ENCODE results near the gene NEO1. TPM values are rescaled to one million over a fixed set of nuclear protein-coding genes. Genes with fewer than 3 reads are reported as not detected.

NEO1 gene
- total RNA-seq, 1 donor from 2014 or later, result 31.3 TPM

GRCh38 chr15:73172508-73172907, 120.2 kb downstream of the NEO1 start:
- Histone ChIP-seq H3K27me3 (ENCODE audit: control insufficient read depth in 3 of 3, insufficient read depth in 3 of 3, low read length in 3 of 3) (no peaks in the 10 kb centered on the region), H3K4me3 (ENCODE audit: low read length in 3 of 3) (no peak overlapping the region), H3K27ac (ENCODE audit: low read depth, low read length) (no peak overlapping the region), H3K4me1 (ENCODE audit: control insufficient read depth in 3 of 3, insufficient read depth in 3 of 3, low read length in 3 of 3) (no peaks in the 10 kb centered on the region), H3K36me3 (ENCODE audit: control insufficient read depth in 3 of 3, insufficient read depth in 3 of 3, low read length in 3 of 3) (no peaks in the 10 kb centered on the region), H3K9me3 (ENCODE audit: control insufficient read depth in 3 of 3, low read length in 3 of 3) (no peaks in the 10 kb centered on the region), H3K9ac (ENCODE audit: low read depth in 1 of 3, low read length in 3 of 3) (no peak overlapping the region)

- peaks cover 0 to 7% (median 0%) of the 10 kb centered on the region in 3 donors for H3K36me3 ChIP-seq (ENCODE audit: control insufficient read depth in 3 of 3, insufficient read depth in 3 of 3, low read length in 3 of 3)
- no peaks in the 10 kb centered on the region for H3K4me1 ChIP-seq (ENCODE audit: control insufficient read depth in 3 of 3, insufficient read depth in 3 of 3, low read length in 3 of 3)
- H3K4me3 ChIP-seq (ENCODE audit: low read length in 3 of 3), result no peak overlapping the region
- H3K9ac ChIP-seq (ENCODE audit: low read depth in 1 of 3, low read length in 3 of 3), result no peak overlapping the region
- no peak overlapping the region for H3K27ac ChIP-seq (ENCODE audit: low read depth, low read length)
- H3K27me3 ChIP-seq (ENCODE audit: control insufficient read depth in 3 of 3, insufficient read depth in 3 of 3, low read length in 3 of 3), result no peaks in the 10 kb centered on the region
- no peaks in the 10 kb centered on the region for H3K9me3 ChIP-seq (ENCODE audit: control insufficient read depth in 3 of 3, low read length in 3 of 3)
Observed at GRCh38 chr15:73174171-73174570, 121.9 kb downstream of the NEO1 start.

DNA sequence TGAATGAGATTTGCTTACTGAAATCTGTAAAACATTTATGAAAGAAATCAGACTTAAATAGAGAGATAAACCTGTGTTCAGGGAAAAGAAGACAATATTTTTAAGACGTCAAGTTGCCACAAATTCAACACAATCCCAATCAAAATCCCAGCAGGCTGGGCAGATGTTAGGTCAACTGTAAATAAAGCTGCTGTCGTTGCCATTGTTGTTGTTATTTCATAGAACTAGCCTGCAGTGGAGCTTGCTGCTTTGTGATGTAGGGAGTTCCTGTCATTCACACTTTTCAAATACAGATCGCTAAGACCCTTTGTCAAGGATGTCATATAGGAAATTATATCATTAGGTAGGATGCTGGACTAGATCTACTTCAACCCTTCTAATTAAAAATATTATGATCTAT, 123.1 kb downstream of the NEO1 start:
- Histone ChIP-seq H3K4me3 (ENCODE audit: low read length in 3 of 3) (no peak overlapping the region), H3K27ac (ENCODE audit: low read depth, low read length) (no peak overlapping the region), H3K36me3 (ENCODE audit: control insufficient read depth in 3 of 3, insufficient read depth in 3 of 3, low read length in 3 of 3) (peaks cover 0 to 9% (median 0%) of the 10 kb centered on the region in 3 donors), H3K27me3 (ENCODE audit: control insufficient read depth in 3 of 3, insufficient read depth in 3 of 3, low read length in 3 of 3) (no peaks in the 10 kb centered on the region), H3K4me1 (ENCODE audit: control insufficient read depth in 3 of 3, insufficient read depth in 3 of 3, low read length in 3 of 3) (no peaks in the 10 kb centered on the region), H3K9ac (ENCODE audit: low read depth in 1 of 3, low read length in 3 of 3) (no peak overlapping the region), H3K9me3 (ENCODE audit: control insufficient read depth in 3 of 3, low read length in 3 of 3) (no peaks in the 10 kb centered on the region)

- H3K27me3 ChIP-seq (ENCODE audit: control insufficient read depth in 3 of 3, insufficient read depth in 3 of 3, low read length in 3 of 3), result no peaks in the 10 kb centered on the region
- H3K4me3 ChIP-seq (ENCODE audit: low read length in 3 of 3), result no peak overlapping the region
- H3K9me3 ChIP-seq (ENCODE audit: control insufficient read depth in 3 of 3, low read length in 3 of 3), result no peaks in the 10 kb centered on the region
- no peak overlapping the region for H3K9ac ChIP-seq (ENCODE audit: low read depth in 1 of 3, low read length in 3 of 3)
- no peak overlapping the region for H3K27ac ChIP-seq (ENCODE audit: low read depth, low read length)
- peaks cover 0 to 9% (median 5%) of the 10 kb centered on the region in 3 donors for H3K36me3 ChIP-seq (ENCODE audit: control insufficient read depth in 3 of 3, insufficient read depth in 3 of 3, low read length in 3 of 3)
- no peaks in the 10 kb centered on the region for H3K4me1 ChIP-seq (ENCODE audit: control insufficient read depth in 3 of 3, insufficient read depth in 3 of 3, low read length in 3 of 3)
Observed at GRCh38 chr15:73176598-73176997, 124.3 kb downstream of the NEO1 start.

- Histone ChIP-seq H3K4me1 (ENCODE audit: control insufficient read depth in 3 of 3, insufficient read depth in 3 of 3, low read length in 3 of 3) (no peaks in the 10 kb centered on the region), H3K9ac (ENCODE audit: low read depth in 1 of 3, low read length in 3 of 3) (no peak overlapping the region), H3K9me3 (ENCODE audit: control insufficient read depth in 3 of 3, low read length in 3 of 3) (no peaks in the 10 kb centered on the region), H3K36me3 (ENCODE audit: control insufficient read depth in 3 of 3, insufficient read depth in 3 of 3, low read length in 3 of 3) (peaks cover 0 to 12% (median 7%) of the 10 kb centered on the region in 3 donors), H3K27ac (ENCODE audit: low read depth, low read length) (no peak overlapping the region), H3K4me3 (ENCODE audit: low read length in 3 of 3) (no peak overlapping the region), H3K27me3 (ENCODE audit: control insufficient read depth in 3 of 3, insufficient read depth in 3 of 3, low read length in 3 of 3) (no peaks in the 10 kb centered on the region)
Observed at GRCh38 chr15:73183071-73183470, 130.8 kb downstream of the NEO1 start.

DNA sequence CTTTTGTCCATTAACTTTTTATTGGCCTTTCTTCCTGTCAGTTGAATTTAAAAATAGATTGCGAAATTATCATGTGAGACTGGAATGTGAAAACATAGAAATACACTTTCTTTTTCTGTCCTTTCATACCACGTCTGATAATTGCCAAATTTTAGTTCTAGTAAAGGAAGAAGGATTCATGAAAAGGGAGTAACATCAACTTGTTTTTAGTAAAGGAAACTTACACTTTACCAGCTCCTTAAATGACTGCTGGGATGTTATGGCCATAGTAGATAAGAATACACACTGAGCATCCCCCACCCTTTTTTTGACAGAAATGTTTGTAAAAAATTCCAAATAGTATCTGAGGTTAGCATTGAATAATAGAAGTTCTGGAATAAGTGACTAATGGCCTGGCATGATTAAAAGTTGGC, 137.9 kb downstream of the NEO1 start:
- Histone ChIP-seq H3K27ac (ENCODE audit: low read depth, low read length) (no peak overlapping the region), H3K4me3 (ENCODE audit: low read length in 3 of 3) (no peak overlapping the region), H3K36me3 (ENCODE audit: control insufficient read depth in 3 of 3, insufficient read depth in 3 of 3, low read length in 3 of 3) (no peaks in the 10 kb centered on the region), H3K9ac (ENCODE audit: low read depth in 1 of 3, low read length in 3 of 3) (no peak overlapping the region), H3K9me3 (ENCODE audit: control insufficient read depth in 3 of 3, low read length in 3 of 3) (no peaks in the 10 kb centered on the region), H3K27me3 (ENCODE audit: control insufficient read depth in 3 of 3, insufficient read depth in 3 of 3, low read length in 3 of 3) (no peaks in the 10 kb centered on the region), H3K4me1 (ENCODE audit: control insufficient read depth in 3 of 3, insufficient read depth in 3 of 3, low read length in 3 of 3) (no peaks in the 10 kb centered on the region)

DNA sequence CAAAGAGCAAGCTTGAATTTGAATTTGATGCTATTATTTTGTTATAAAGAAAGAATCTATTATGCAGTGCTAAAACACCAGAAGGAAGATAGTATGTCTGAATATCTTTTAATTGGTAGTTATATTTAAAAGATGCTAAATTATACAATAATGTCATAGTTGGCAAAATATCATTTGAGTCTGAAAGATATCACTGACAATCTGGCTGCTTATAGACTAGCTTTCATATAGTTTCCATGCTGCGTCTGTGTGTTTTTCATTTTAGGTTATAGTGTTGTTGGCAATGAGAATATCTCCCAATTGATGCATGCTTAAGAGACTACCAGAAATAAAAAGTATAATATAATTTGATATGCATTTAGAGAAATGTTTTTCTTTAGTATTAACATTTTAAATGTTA, 142.9 kb downstream of the NEO1 start:
- Histone ChIP-seq H3K4me3 (ENCODE audit: low read length in 3 of 3) (no peak overlapping the region), H3K4me1 (ENCODE audit: control insufficient read depth in 3 of 3, insufficient read depth in 3 of 3, low read length in 3 of 3) (no peaks in the 10 kb centered on the region), H3K36me3 (ENCODE audit: control insufficient read depth in 3 of 3, insufficient read depth in 3 of 3, low read length in 3 of 3) (no peaks in the 10 kb centered on the region), H3K9ac (ENCODE audit: low read depth in 1 of 3, low read length in 3 of 3) (no peak overlapping the region), H3K27me3 (ENCODE audit: control insufficient read depth in 3 of 3, insufficient read depth in 3 of 3, low read length in 3 of 3) (no peaks in the 10 kb centered on the region), H3K9me3 (ENCODE audit: control insufficient read depth in 3 of 3, low read length in 3 of 3) (no peaks in the 10 kb centered on the region), H3K27ac (ENCODE audit: low read depth, low read length) (no peak overlapping the region)

DNA sequence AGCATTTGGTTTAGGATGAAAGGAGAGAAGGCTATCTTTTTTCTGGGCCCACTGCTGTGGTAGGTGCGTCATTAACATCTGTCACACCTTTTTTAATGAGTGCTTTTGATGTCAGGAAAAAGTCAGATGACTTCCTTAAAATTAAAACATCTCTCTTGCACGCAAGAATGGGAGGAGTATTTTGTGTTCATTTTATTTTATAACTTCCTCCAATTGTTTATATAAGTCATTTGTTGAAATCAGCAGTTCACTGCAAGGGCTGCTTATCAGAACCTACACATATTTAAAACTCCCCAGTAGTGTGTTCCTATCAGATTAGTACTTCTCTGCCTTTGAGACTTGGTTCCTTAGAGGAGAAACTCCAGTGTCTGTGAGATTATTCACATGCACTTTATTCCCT, 143.8 kb downstream of the NEO1 start:
- Histone ChIP-seq H3K4me1 (ENCODE audit: control insufficient read depth in 3 of 3, insufficient read depth in 3 of 3, low read length in 3 of 3) (no peaks in the 10 kb centered on the region), H3K9ac (ENCODE audit: low read depth in 1 of 3, low read length in 3 of 3) (no peak overlapping the region), H3K27ac (ENCODE audit: low read depth, low read length) (no peak overlapping the region), H3K36me3 (ENCODE audit: control insufficient read depth in 3 of 3, insufficient read depth in 3 of 3, low read length in 3 of 3) (no peaks in the 10 kb centered on the region), H3K9me3 (ENCODE audit: control insufficient read depth in 3 of 3, low read length in 3 of 3) (no peaks in the 10 kb centered on the region), H3K4me3 (ENCODE audit: low read length in 3 of 3) (no peak overlapping the region), H3K27me3 (ENCODE audit: control insufficient read depth in 3 of 3, insufficient read depth in 3 of 3, low read length in 3 of 3) (no peaks in the 10 kb centered on the region)

DNA sequence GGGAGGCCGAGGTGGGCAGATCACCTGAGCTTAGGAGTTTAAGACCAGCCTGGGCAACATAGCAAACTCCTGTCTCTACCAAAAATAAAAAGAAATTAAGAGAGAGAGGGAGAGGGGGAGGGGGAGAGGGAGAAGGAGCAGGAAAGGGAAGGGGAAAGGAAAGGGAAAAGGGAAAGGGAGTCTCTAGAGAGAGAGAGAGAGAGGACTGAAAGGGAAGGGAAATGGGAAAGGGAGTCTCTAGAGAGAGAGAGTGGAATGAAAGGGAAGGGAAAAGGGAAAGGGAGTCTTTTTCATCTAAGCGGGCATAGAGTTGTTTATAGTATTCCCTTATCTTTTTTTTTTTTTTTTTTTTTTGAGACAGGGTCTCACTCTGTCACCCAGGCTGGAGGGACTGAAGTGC, 148.1 kb downstream of the NEO1 start:
- H3K4me1 ChIP-seq (ENCODE audit: control insufficient read depth in 3 of 3, insufficient read depth in 3 of 3, low read length in 3 of 3), result no peaks in the 10 kb centered on the region
- H3K27me3 ChIP-seq (ENCODE audit: control insufficient read depth in 3 of 3, insufficient read depth in 3 of 3, low read length in 3 of 3), result no peaks in the 10 kb centered on the region
- H3K9ac ChIP-seq (ENCODE audit: low read depth in 1 of 3, low read length in 3 of 3), result no peak overlapping the region
- H3K4me3 ChIP-seq (ENCODE audit: low read length in 3 of 3), result no peak overlapping the region
- peaks cover 0 to 2% (median 0%) of the 10 kb centered on the region in 3 donors for H3K36me3 ChIP-seq (ENCODE audit: control insufficient read depth in 3 of 3, insufficient read depth in 3 of 3, low read length in 3 of 3)
- no peak overlapping the region for H3K27ac ChIP-seq (ENCODE audit: low read depth, low read length)
- H3K9me3 ChIP-seq (ENCODE audit: control insufficient read depth in 3 of 3, low read length in 3 of 3), result no peaks in the 10 kb centered on the region

- Histone ChIP-seq H3K4me3 (ENCODE audit: low read length in 3 of 3) (no peak overlapping the region), H3K36me3 (ENCODE audit: control insufficient read depth in 3 of 3, insufficient read depth in 3 of 3, low read length in 3 of 3) (peaks cover 0 to 2% (median 0%) of the 10 kb centered on the region in 3 donors), H3K9me3 (ENCODE audit: control insufficient read depth in 3 of 3, low read length in 3 of 3) (no peaks in the 10 kb centered on the region), H3K27ac (ENCODE audit: low read depth, low read length) (no peak overlapping the region), H3K4me1 (ENCODE audit: control insufficient read depth in 3 of 3, insufficient read depth in 3 of 3, low read length in 3 of 3) (peaks cover 0 to 3% (median 0%) of the 10 kb centered on the region in 3 donors), H3K27me3 (ENCODE audit: control insufficient read depth in 3 of 3, insufficient read depth in 3 of 3, low read length in 3 of 3) (no peaks in the 10 kb centered on the region), H3K9ac (ENCODE audit: low read depth in 1 of 3, low read length in 3 of 3) (no peak overlapping the region)
Observed at GRCh38 chr15:73210630-73211029, 158.4 kb downstream of the NEO1 start.

DNA sequence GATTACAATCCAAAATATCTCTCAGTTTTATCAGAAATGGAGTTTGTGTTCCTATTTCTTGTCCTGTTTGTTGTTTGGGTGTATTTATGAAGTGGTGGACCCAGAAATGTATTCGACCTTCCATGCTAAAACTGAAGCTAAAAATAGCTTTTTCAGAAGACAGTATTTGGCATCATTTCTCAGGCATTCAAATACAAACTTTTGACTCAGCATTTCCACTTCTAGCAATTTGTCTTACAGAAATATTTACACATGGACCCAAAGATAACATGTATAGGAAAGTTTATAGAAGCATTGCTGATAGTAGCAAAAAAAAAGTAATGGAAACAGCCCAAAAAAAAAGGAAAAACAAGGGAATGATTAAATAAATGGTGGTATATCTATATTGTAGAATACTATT, 160.2 kb downstream of the NEO1 start:
- H3K4me1 ChIP-seq (ENCODE audit: control insufficient read depth in 3 of 3, insufficient read depth in 3 of 3, low read length in 3 of 3), result peaks cover 0 to 3% (median 0%) of the 10 kb centered on the region in 3 donors
- H3K9ac ChIP-seq (ENCODE audit: low read depth in 1 of 3, low read length in 3 of 3), result no peak overlapping the region
- no peak overlapping the region for H3K4me3 ChIP-seq (ENCODE audit: low read length in 3 of 3)
- no peaks in the 10 kb centered on the region for H3K27me3 ChIP-seq (ENCODE audit: control insufficient read depth in 3 of 3, insufficient read depth in 3 of 3, low read length in 3 of 3)
- no peak overlapping the region for H3K27ac ChIP-seq (ENCODE audit: low read depth, low read length)
- H3K9me3 ChIP-seq (ENCODE audit: control insufficient read depth in 3 of 3, low read length in 3 of 3), result no peaks in the 10 kb centered on the region
- peaks cover 0 to 2% (median 0%) of the 10 kb centered on the region in 3 donors for H3K36me3 ChIP-seq (ENCODE audit: control insufficient read depth in 3 of 3, insufficient read depth in 3 of 3, low read length in 3 of 3)
